HCT116 (cell line): ENCODE results near the gene DHX16. TPM values are rescaled to one million over a fixed set of nuclear protein-coding genes. Genes with fewer than 3 reads are reported as not detected.

ENCODE experiments used
- ATAC-seq: fragments of 200-7000 bp; cut with Tn5 transposase; 2 replicates; pipeline ENCODE4 v1.9.1; 2020; ENCODE audit warnings: mild to moderate bottlenecking, moderate library complexity
- BruUV-seq: library from RNA; stranded (reverse); fragments of 400-500 nt; replicated peaks from 2 replicates; lab custom pipeline; 2021; lab: Mats Ljungman, UMichigan
- CTCF ChIA-PET: fragments of 300-600 bp; sonication (Branson Sonifier 250); formaldehyde crosslinking; loops from one replicate; lab custom pipeline; 2021; ENCODE audit warnings: antibody characterized with exemption; lab: Charles Lee
- POLR2A ChIA-PET: fragments of 300-600, 350-600 bp; sonication (Branson Sonifier 250); formaldehyde crosslinking; loops from one replicate; lab custom pipeline; 2021; ENCODE audit warnings: antibody characterized with exemption; lab: Charles Lee
- RAD21 ChIA-PET, 2 experiments: fragments of 300-600 bp; sonication (Branson Sonifier 250); formaldehyde crosslinking; loops; one replicate each; lab custom pipeline; 2023; ENCODE audit warnings: low total read pairs in 2 of 2; ENCODE audit not compliant: uncharacterized antibody in 2 of 2, unreplicated experiment in 2 of 2, low non-redundant PET in 1 of 2; lab: Charles Lee
- DNase-seq: peaks from one replicate; pipeline ENCODE4 v3.0.0-alpha.2; 2010; ENCODE audit warnings: low read depth, low spot score
- H2AFZ ChIP-seq: fragments of 200-600 bp; shearing (Covaris generic), sonication (generic); 2 replicates; pipeline ENCODE4 v1.6.1; 2017; ENCODE audit warnings: low read depth, mixed run types, mixed read lengths, antibody characterized with exemption, low read length; ENCODE audit not compliant: poor library complexity, severe bottlenecking
- H3K27ac ChIP-seq: 2 replicates; pipeline ENCODE4 v1.5.1; 2012; ENCODE audit warnings: low read depth, low read length
- H3K27me3 ChIP-seq: fragments of 200-600 bp; sonication (generic); 2 replicates; pipeline ENCODE4 v1.6.1; 2016; ENCODE audit warnings: mixed run types, low read length, mixed read lengths; ENCODE audit not compliant: insufficient read depth
- H3K36me3 ChIP-seq, 2 experiments: fragments of 200-500 bp in 1 of 2; fragments of 200-600 bp in 1 of 2; sonication (Bioruptor generic) in 1 of 2; sonication (generic) in 1 of 2; 2 replicates each; pipeline versions ENCODE4 v1.5.1 to v1.6.1; 2014 to 2016; ENCODE audit warnings: low read length in 2 of 2, inconsistent platforms in 1 of 2, mixed read lengths in 1 of 2, mixed run types in 1 of 2; ENCODE audit not compliant: insufficient read depth in 2 of 2, control insufficient read depth in 1 of 2
- H3K4me1 ChIP-seq, 2 experiments: fragments of 200-600 bp in 1 of 2; sonication (generic) in 1 of 2; 2 replicates each; pipeline versions ENCODE4 v1.5.1 to v1.6.1; 2012 to 2017; ENCODE audit warnings: low read length in 2 of 2, inconsistent platforms in 1 of 2, mild to moderate bottlenecking in 1 of 2, mixed read lengths in 1 of 2, mixed run types in 1 of 2, moderate library complexity in 1 of 2; ENCODE audit not compliant: insufficient read depth in 2 of 2, control insufficient read depth in 1 of 2
- H3K4me2 ChIP-seq: fragments of 200-600 bp; sonication (generic); 2 replicates; pipeline ENCODE4 v1.6.1; 2017; ENCODE audit warnings: mixed run types, low read length, mixed read lengths
- H3K4me3 ChIP-seq, 2 experiments: fragments of 200-600 bp in 1 of 2; sonication (generic) in 1 of 2; replicated peaks in 1 of 2; 2 replicates each; pipeline ENCODE4 v1.5.1; 2011 to 2016; ENCODE audit warnings: low read length in 2 of 2, control low read depth in 1 of 2, low read depth in 1 of 2, mild to moderate bottlenecking in 1 of 2, mixed read lengths in 1 of 2, mixed run types in 1 of 2
- H3K79me2 ChIP-seq: fragments of 200-600 bp; sonication (generic); 2 replicates; pipeline ENCODE4 v1.6.1; 2017; ENCODE audit warnings: mild to moderate bottlenecking, mixed run types, low read length, moderate library complexity, mixed read lengths; ENCODE audit not compliant: insufficient read depth
- H3K9ac ChIP-seq: fragments of 200-600 bp; sonication (generic); 2 replicates; pipeline ENCODE4 v1.6.1; 2016; ENCODE audit warnings: low read length, mixed read lengths
- H3K9me2 ChIP-seq: fragments of 200-600 bp; sonication (generic), shearing (Covaris generic); 2 replicates; pipeline ENCODE4 v1.6.1; 2017; ENCODE audit warnings: mixed run types, mild to moderate bottlenecking, moderate library complexity; ENCODE audit not compliant: insufficient read depth
- H3K9me3 ChIP-seq, 2 experiments: fragments of 200-500 bp in 1 of 2; fragments of 200-600 bp in 1 of 2; sonication (Bioruptor generic) in 1 of 2; sonication (generic) in 1 of 2; 2 replicates each; pipeline ENCODE4 v1.6.1; 2014 to 2017; ENCODE audit warnings: low read length in 2 of 2, mixed read lengths in 2 of 2, inconsistent platforms in 1 of 2, low read depth in 1 of 2, mild to moderate bottlenecking in 1 of 2, mixed run types in 1 of 2, moderate library complexity in 1 of 2; ENCODE audit not compliant: control insufficient read depth in 1 of 2, insufficient read depth in 1 of 2
- H4K20me1 ChIP-seq: fragments of 200-600 bp; sonication (generic), shearing (Covaris generic); 2 replicates; pipeline ENCODE4 v1.6.1; 2017; ENCODE audit warnings: mixed run types, mild to moderate bottlenecking, moderate library complexity; ENCODE audit not compliant: insufficient read depth
- CBX3 ChIP-seq: IDR thresholded peaks from 2 replicates; pipeline ENCODE4 v1.6.1; 2012; ENCODE audit warnings: low read depth
- CEBPB ChIP-seq: IDR thresholded peaks from 2 replicates; pipeline ENCODE4 v1.6.1; 2012; ENCODE audit warnings: low read depth
- EZH2 ChIP-seq: fragments of 200-600 bp; sonication (generic); IDR thresholded peaks from 2 replicates; pipeline ENCODE4 v1.6.1; 2017; ENCODE audit warnings: antibody characterized with exemption, mixed run types
- JUND ChIP-seq: IDR thresholded peaks from 2 replicates; pipeline ENCODE4 v1.6.1; 2012
- MAX ChIP-seq: IDR thresholded peaks from 2 replicates; pipeline ENCODE4 v1.6.1; 2012
- POLR2A ChIP-seq: IDR thresholded peaks from 2 replicates; pipeline ENCODE4 v1.7.0; 2011; ENCODE audit warnings: borderline replicate concordance; ENCODE audit not compliant: insufficient read depth, insufficient read length; ENCODE audit errors: extremely low read depth
- POLR2AphosphoS5 ChIP-seq: IDR thresholded peaks from 2 replicates; pipeline ENCODE4 v1.6.1; 2011; ENCODE audit warnings: mild to moderate bottlenecking, low read depth, low read length, moderate library complexity
- RAD21 ChIP-seq: IDR thresholded peaks from 2 replicates; pipeline ENCODE4 v1.6.1; 2012; ENCODE audit warnings: low read depth, mild to moderate bottlenecking
- YY1 ChIP-seq: IDR thresholded peaks from 2 replicates; pipeline ENCODE4 v1.6.1; 2011; ENCODE audit warnings: low read length, low read depth, moderate library complexity, mild to moderate bottlenecking; ENCODE audit not compliant: insufficient replicate concordance; ENCODE audit errors: extremely low read depth
- ZBTB33 ChIP-seq: IDR thresholded peaks from 2 replicates; pipeline ENCODE4 v1.6.1; 2011; ENCODE audit warnings: mild to moderate bottlenecking, low read length, moderate library complexity; ENCODE audit not compliant: insufficient replicate concordance; ENCODE audit errors: extremely low read depth
- ZFX ChIP-seq: fragments of 450-650 bp; IDR thresholded peaks from 2 replicates; pipeline ENCODE4 v1.6.1; 2017
- intact Hi-C: fragments of 100-400 bp; cut with micrococcal nuclease; formaldehyde crosslinking; loops from 2 replicates; pipeline ENCODE4 v1.10.0; 2022
- total RNA-seq: library from RNA; stranded (reverse); gene quantifications from one replicate; pipeline ENCODE4 v1.2.1, GENCODE V29; 2021; ENCODE audit not compliant: unreplicated experiment
- TF ChIP-seq, protein P1 (sequence below): IDR thresholded peaks from 2 replicates; pipeline ENCODE4 v1.6.1; 2012; ENCODE audit warnings: low read depth

Gene DHX16
- total RNA-seq, 1 experiment from 2014 or later: 46.0 TPM

GRCh38 chr6:30616811-30617564 lies 55.8 kb downstream of the DHX16 start, which contains the start of gene PPP1R10:
TSS of gene PPP1R10 (minus strand) at chr6:30617243. CDS start at chr6:30609944, 7,299 bp downstream.
- H3K27ac ChIP-seq: peak within 1 kb of the TSS; percentile 87
- H2AFZ ChIP-seq: no peak within 1 kb of the TSS
- H3K4me2 ChIP-seq: peak within 1 kb of the TSS; percentile 87
- no peaks in the 10 kb centered on the region for H3K9me3 ChIP-seq
- H3K4me3 ChIP-seq: peak within 1 kb of the TSS; percentile 92 to 94
- peak; percentile 81 for ATAC-seq
- ChIA-PET POLR2A (interaction anchor here (0.6 to 1.6 kb wide), 8 partner anchors 9 to 114 kb away, joined by 3 to 7 read pairs (median 4); partner anchors contain the start of genes ATAT1, MDC1 and PRR3), RAD21 (no interaction called here), CTCF (interaction anchor here (0.6 to 1.0 kb wide), 2 partner anchors 114 to 163 kb away, joined by 4 to 5 read pairs; no protein-coding TSS in a partner anchor)
- peak; percentile 97 for TF ChIP-seq YY1
- TF ChIP-seq CEBPB: no peak
- no peak for TF ChIP-seq MAX
- TF ChIP-seq, protein P1, sequence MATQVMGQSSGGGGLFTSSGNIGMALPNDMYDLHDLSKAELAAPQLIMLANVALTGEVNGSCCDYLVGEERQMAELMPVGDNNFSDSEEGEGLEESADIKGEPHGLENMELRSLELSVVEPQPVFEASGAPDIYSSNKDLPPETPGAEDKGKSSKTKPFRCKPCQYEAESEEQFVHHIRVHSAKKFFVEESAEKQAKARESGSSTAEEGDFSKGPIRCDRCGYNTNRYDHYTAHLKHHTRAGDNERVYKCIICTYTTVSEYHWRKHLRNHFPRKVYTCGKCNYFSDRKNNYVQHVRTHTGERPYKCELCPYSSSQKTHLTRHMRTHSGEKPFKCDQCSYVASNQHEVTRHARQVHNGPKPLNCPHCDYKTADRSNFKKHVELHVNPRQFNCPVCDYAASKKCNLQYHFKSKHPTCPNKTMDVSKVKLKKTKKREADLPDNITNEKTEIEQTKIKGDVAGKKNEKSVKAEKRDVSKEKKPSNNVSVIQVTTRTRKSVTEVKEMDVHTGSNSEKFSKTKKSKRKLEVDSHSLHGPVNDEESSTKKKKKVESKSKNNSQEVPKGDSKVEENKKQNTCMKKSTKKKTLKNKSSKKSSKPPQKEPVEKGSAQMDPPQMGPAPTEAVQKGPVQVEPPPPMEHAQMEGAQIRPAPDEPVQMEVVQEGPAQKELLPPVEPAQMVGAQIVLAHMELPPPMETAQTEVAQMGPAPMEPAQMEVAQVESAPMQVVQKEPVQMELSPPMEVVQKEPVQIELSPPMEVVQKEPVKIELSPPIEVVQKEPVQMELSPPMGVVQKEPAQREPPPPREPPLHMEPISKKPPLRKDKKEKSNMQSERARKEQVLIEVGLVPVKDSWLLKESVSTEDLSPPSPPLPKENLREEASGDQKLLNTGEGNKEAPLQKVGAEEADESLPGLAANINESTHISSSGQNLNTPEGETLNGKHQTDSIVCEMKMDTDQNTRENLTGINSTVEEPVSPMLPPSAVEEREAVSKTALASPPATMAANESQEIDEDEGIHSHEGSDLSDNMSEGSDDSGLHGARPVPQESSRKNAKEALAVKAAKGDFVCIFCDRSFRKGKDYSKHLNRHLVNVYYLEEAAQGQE: no peak
- peak; percentile 92 for TF ChIP-seq ZBTB33
- TF ChIP-seq JUND: no peak
- TF ChIP-seq POLR2A: peak; percentile 99
- no peak for TF ChIP-seq CBX3
- TF ChIP-seq EZH2: no peak
- no peak for TF ChIP-seq ZFX
- peak; percentile 100 for TF ChIP-seq POLR2AphosphoS5
- TF ChIP-seq RAD21: no peak
- no peaks in the 10 kb centered on the region for H3K9me2 ChIP-seq
- H3K27me3 ChIP-seq: no peaks in the 10 kb centered on the region
- TSS peak; percentile 76 for BruUV-seq
- H4K20me1 ChIP-seq: no peaks in the 10 kb centered on the region; the same call in 1 of the 2 replicates
- H3K79me2 ChIP-seq: peaks cover 69% of the 10 kb centered on the region
- DNase-seq: peak; percentile 100
- peaks cover 13 to 40% of the 10 kb centered on the region in 2 experiments for H3K4me1 ChIP-seq
- H3K9ac ChIP-seq: peak within 1 kb of the TSS; percentile 98
- peaks cover 21 to 34% of the 10 kb centered on the region in 2 experiments for H3K36me3 ChIP-seq
- intact Hi-C loops: loop anchor here (1.0 to 10.0 kb wide), 4 partner anchors 9 to 198 kb away; partner anchors contain the start of genes ATAT1 and DHX16
